SK-N-MC (cell line): ENCODE measurements around the gene HOATZ.

Experiments used
- DNase-seq: peaks from one replicate; pipeline ENCODE4 v3.0.0-alpha.2; 2011; ENCODE audit warnings: low read depth, low spot score
- H3K27ac ChIP-seq: fragments of 200-600 bp; sonication (generic); 2 replicates; pipeline ENCODE4 v1.5.1; 2016; ENCODE audit warnings: mixed run types
- H3K36me3 ChIP-seq: fragments of 200-600 bp; sonication (generic); 2 replicates; pipeline ENCODE4 v1.6.1; 2017; ENCODE audit warnings: antibody characterized with exemption, low read length, mixed read lengths; ENCODE audit not compliant: insufficient read depth
- H3K4me3 ChIP-seq: fragments of 200-600 bp; sonication (generic); 2 replicates; pipeline ENCODE4 v1.5.1; 2016
- H3K9ac ChIP-seq: fragments of 200-600 bp; sonication (generic); 2 replicates; pipeline ENCODE4 v1.8.0; 2017; ENCODE audit warnings: mixed run types, mixed read lengths; ENCODE audit not compliant: insufficient read length
- H3K9me3 ChIP-seq: fragments of 200-600 bp; sonication (generic); 2 replicates; pipeline ENCODE4 v1.6.1; 2017; ENCODE audit warnings: low read depth, mild to moderate bottlenecking, antibody characterized with exemption, low read length, moderate library complexity, mixed read lengths
- EZH2 ChIP-seq: fragments of 200-600 bp; sonication (generic); IDR thresholded peaks from one replicate; pipeline ENCODE4 v1.6.1; 2017; ENCODE audit warnings: antibody characterized with exemption
- FOXP2 ChIP-seq: optimal IDR thresholded peaks from 2 replicates; pipeline ENCODE3; 2011; ENCODE audit warnings: mild to moderate bottlenecking, moderate library complexity; ENCODE audit not compliant: insufficient read depth; ENCODE audit errors: extremely low read length, control extremely low read depth
- POLR2AphosphoS5 ChIP-seq: IDR thresholded peaks from 2 replicates; pipeline ENCODE4 v1.6.1; 2012; ENCODE audit warnings: mild to moderate bottlenecking, low read depth, low read length, borderline replicate concordance

Gene HOATZ

DNA sequence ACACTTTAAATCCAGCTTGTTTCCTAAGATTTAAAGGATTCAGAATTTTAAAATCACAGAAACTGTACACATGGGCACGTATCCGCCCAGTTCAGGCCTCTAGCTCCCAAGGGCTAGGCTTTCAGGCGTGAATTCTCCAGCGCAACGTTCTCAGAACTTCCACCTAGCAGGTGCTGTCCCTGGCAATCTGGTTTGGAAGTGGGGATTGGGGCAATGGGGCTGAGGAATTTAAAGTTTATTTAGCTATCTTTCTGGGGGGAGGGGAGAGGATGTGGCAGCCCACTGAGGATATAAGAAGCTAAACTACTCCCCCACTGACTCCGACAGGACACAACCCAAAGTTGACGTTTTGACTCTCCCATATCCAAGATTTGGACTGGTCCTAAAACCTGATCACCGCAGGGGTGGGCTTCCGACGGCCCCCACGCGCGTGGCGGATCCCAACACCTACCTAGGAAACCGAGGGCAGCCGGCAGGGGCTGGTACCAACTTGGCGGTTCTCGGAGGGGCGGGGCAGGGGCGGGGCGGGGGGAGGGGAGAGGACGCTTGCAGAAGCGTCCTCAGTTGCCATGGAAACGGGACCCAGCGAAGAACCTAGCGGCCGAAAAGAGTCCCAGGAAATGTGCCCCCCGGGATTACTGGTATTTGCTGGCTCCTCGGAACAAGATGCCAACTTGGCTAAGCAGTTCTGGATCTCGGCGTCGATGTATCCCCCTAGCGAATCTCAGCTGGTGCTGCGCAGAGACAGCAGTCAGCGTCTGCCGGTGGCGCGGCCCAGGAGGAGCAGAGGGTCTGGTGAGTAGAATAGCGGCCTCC lies at the start of gene HOATZ:
Gene HOATZ, plus strand, starts transcription at position 563 of the 816 bp plus-strand sequence. Its CDS starts 7 bp downstream, at position 570.
- H3K9me3 ChIP-seq = no peaks in the 10 kb centered on the region
- DNase-seq = no peak
- TF ChIP-seq FOXP2 = no peak
- TF ChIP-seq POLR2AphosphoS5 = no peak
- no peak for TF ChIP-seq EZH2
- H3K36me3 ChIP-seq = no peaks in the 10 kb centered on the region
- H3K9ac ChIP-seq = no peak within 1 kb of the TSS
- peak within 1 kb of the TSS; percentile 65 for H3K4me3 ChIP-seq
- no peak within 1 kb of the TSS for H3K27ac ChIP-seq

DNA sequence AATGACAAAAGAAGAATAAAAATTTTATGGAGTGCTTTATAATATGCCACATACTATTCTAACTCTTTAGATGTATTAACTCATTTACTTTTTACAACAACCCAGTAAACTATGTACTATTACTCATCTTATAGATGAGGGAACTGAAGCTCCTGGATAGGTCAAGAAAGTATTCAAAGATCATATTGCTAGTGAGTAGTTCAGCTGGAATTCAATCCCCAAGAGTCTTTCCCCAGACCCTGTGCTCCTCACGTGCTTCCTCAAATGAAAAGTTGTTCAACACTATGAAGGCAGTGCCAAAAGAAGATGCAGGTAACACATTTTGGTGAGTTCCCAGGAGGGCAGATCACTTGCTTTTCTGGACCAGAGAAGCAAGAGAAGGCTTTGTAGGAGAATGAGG lies 49.2 kb upstream of the HOATZ start:
- Histone ChIP-seq H3K9ac (no peak overlapping the region), H3K27ac (no peak overlapping the region), H3K4me3 (no peak overlapping the region), H3K9me3 (no peaks in the 10 kb centered on the region), H3K36me3 (no peaks in the 10 kb centered on the region)
- no peak for DNase-seq
- TF ChIP-seq POLR2AphosphoS5 (no peak), EZH2 (no peak), FOXP2 (no peak)

DNA sequence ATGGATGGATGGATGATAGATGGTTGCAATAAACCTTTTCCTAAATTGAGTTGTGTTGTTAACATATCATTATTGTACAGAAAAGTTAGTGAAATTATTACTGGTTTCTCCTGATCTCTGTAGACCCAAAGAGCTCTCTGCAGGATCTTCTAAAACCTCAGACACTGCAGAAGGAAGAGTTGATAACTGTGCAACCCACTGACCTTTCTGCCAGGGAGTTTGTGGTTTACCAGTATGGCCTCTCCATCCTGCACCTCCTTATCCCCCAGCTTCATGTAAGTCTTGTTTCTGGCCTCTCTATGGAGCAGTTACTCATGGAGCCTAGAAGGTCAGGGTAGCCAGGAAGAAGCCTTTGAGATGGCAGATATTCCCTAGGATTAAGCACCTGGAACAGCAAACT lies 48.0 kb upstream of the HOATZ start:
- DNase-seq = no peak
- Histone ChIP-seq H3K36me3 (no peaks in the 10 kb centered on the region), H3K9ac (no peak overlapping the region), H3K9me3 (no peaks in the 10 kb centered on the region), H3K27ac (no peak overlapping the region), H3K4me3 (no peak overlapping the region)
- no peak for TF ChIP-seq FOXP2
- no peak for TF ChIP-seq POLR2AphosphoS5
- no peak for TF ChIP-seq EZH2

DNA sequence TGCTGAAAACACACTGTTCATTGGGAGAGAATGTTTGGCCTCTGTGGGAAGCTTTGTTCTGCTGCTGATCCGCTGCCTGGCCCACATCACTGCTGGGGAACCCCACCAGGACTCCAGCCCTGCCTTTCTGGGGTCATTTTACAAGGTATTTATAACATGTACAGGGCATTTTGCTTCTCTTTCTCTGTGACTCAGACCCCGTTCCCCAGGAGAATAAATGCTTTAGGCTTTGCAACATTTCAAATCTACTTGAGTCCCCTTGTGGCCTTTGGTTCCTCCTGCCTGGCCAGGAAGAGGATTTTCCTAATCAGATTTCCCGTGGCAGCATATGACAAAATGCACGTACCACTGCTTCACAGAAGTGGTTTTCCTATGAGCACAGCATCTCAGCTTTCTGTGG lies 45.4 kb upstream of the HOATZ start:
- Histone ChIP-seq H3K9ac (no peak overlapping the region), H3K36me3 (no peaks in the 10 kb centered on the region), H3K27ac (no peak overlapping the region), H3K4me3 (no peak overlapping the region), H3K9me3 (no peaks in the 10 kb centered on the region)
- no peak for TF ChIP-seq FOXP2
- TF ChIP-seq EZH2 = no peak
- TF ChIP-seq POLR2AphosphoS5 = no peak
- DNase-seq = no peak

DNA sequence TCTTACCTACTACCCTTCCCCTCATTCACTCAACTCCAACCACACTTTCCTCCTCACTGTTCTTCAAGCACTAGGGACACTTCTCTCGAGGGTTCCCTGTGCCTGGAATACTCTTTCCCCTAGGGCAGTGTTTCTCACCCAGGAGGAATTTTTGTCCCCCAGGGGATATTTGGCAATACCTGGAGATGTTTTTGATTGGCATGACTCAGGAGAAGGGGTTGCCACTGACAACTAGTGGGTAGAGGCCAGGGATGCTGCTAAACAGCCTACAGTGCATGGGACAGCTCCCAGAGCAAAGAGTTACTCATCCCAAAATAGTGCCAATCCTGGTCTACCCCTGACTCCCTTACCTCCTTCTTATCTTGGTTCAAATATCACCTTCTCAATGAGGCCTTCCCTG lies 42.4 kb upstream of the HOATZ start:
- no peaks in the 10 kb centered on the region for H3K9me3 ChIP-seq
- TF ChIP-seq EZH2 (no peak), POLR2AphosphoS5 (no peak), FOXP2 (no peak)
- no peak overlapping the region for H3K9ac ChIP-seq
- H3K27ac ChIP-seq = no peak overlapping the region
- DNase-seq = no peak
- no peaks in the 10 kb centered on the region for H3K36me3 ChIP-seq
- H3K4me3 ChIP-seq = no peak overlapping the region

DNA sequence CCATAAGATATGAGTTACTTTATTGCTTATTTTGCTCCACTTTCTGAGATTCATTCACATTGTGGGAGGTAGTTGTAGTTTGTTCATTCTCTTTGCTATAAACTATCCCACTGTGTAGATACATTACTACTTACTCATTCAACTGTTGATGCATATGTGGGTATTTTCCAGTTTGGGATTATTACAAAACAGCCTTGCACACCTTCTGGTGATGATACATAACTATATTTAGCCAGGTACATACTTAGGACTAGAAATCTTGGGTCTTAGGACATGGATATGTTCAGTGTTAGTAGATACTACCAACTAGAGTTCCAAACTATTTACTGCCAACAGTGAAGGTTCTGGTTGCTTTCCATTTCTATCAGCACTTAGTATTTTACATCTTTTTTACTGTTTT lies 40.1 kb upstream of the HOATZ start:
- Histone ChIP-seq H3K9ac (no peak overlapping the region), H3K4me3 (no peak overlapping the region), H3K9me3 (no peaks in the 10 kb centered on the region; the same call in 1 of the 2 replicates), H3K27ac (no peak overlapping the region), H3K36me3 (no peaks in the 10 kb centered on the region)
- TF ChIP-seq POLR2AphosphoS5 (no peak), FOXP2 (no peak), EZH2 (no peak)
- no peak for DNase-seq

DNA sequence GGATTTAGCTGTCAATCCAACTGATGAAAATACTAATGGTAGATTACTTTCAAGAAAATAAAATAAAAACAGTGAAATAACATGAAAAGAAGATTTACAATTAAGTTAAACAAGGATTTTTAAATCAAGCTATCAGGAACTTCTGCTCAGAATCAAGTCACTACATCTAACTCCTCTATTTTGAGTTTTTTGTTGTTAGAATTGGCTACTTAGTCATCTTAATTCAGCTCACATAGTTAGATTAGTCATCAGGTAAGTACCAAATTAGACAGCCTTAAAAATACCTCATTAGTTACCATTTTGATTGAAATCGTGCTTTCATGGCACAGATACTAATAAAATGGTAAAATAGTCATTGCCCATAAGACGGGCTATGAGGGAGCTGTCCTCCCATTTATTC lies 38.2 kb upstream of the HOATZ start:
- no peak overlapping the region for H3K9ac ChIP-seq
- no peak overlapping the region for H3K27ac ChIP-seq
- no peak overlapping the region for H3K4me3 ChIP-seq
- no peaks in the 10 kb centered on the region for H3K36me3 ChIP-seq
- TF ChIP-seq FOXP2 = no peak
- no peak for TF ChIP-seq EZH2
- TF ChIP-seq POLR2AphosphoS5 = no peak
- H3K9me3 ChIP-seq = no peaks in the 10 kb centered on the region; the same call in 1 of the 2 replicates
- DNase-seq = no peak

DNA sequence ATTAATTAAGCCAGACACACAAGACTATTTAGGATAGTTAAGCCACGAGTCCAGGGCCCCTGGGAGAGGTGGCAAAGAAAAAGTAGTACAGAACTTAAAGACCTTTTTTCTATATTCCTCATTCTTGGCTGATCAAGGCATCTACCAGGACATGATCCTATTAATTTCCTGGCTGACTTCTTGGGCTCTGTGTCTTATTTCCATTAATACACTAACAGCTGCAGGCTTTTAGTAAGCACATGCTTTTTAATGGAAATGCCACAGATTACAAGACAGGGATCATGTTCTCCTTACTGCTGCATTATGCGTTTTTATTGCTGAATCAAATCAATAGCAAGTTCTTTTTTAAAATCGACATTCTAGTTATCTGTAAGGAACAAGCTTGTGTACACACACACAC lies 37.6 kb upstream of the HOATZ start:
- no peak overlapping the region for H3K4me3 ChIP-seq
- DNase-seq = no peak
- no peak for TF ChIP-seq FOXP2
- TF ChIP-seq EZH2 = no peak
- TF ChIP-seq POLR2AphosphoS5 = no peak
- H3K27ac ChIP-seq = no peak overlapping the region
- no peak overlapping the region for H3K9ac ChIP-seq
- no peaks in the 10 kb centered on the region for H3K36me3 ChIP-seq
- no peaks in the 10 kb centered on the region; the same call in 1 of the 2 replicates for H3K9me3 ChIP-seq

DNA sequence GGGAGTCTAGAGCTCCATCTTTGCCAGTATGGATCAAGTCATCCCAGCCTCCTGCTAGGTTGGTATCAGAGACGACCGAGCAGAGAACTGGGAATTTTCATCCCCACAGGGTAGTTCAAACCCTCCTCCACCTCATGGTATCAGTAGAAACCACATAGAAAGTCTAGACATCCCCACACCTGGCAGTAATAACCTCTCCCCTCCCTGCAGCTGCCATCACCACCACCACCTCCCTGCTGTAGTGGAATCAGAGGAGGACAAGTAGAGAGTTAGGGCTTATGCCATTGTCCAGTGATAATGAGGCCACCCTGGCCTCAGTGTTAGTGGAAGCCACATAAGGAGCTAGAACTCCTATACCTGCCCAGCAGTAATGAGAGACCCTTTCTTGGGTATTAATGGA lies 36.7 kb upstream of the HOATZ start:
- H3K9ac ChIP-seq = no peak overlapping the region

More for the DNA sequence above, 36.7 kb upstream of the HOATZ start:
- Histone ChIP-seq H3K27ac (no peak overlapping the region), H3K4me3 (no peak overlapping the region), H3K9me3 (no peaks in the 10 kb centered on the region; the same call in 1 of the 2 replicates), H3K36me3 (no peaks in the 10 kb centered on the region)
- DNase-seq = no peak
- no peak for TF ChIP-seq POLR2AphosphoS5
- no peak for TF ChIP-seq FOXP2
- no peak for TF ChIP-seq EZH2
